CD14-positive monocyte (primary cell): ENCODE results near the gene DLEC1. TPM values are rescaled to one million over a fixed set of nuclear protein-coding genes. Genes with fewer than 3 reads are reported as not detected.
A peak's percentile ranks its signal among the peaks of the same experiment; 100 is the strongest.

Experiments used
- DNase-seq, 3 donors: peaks; one replicate each; pipeline ENCODE4 v3.0.0-alpha.2; 2011 to 2022
- H2AFZ ChIP-seq: 2 replicates; pipeline ENCODE4 v1.6.0; 2012; ENCODE audit warnings: mild to moderate bottlenecking, low read depth, low read length, inconsistent platforms; ENCODE audit not compliant: insufficient read depth, poor library complexity, severe bottlenecking
- H3K27ac ChIP-seq, 2 donors: 1 replicate in 1 of 2; 2 replicates in 1 of 2; pipeline ENCODE4 v1.5.1; 2012 to 2013; ENCODE audit warnings: low read length in 2 of 2, control low read depth in 1 of 2, inconsistent platforms in 1 of 2, low read depth in 1 of 2, mild to moderate bottlenecking in 1 of 2
- H3K27me3 ChIP-seq, 2 donors: one replicate each; pipeline versions ENCODE4 v1.6.0 to v1.6.1; 2011 to 2013; ENCODE audit warnings: low read length in 2 of 2; ENCODE audit not compliant: control insufficient read depth in 2 of 2, insufficient read depth in 2 of 2
- H3K36me3 ChIP-seq, 2 donors: replicated peaks in 1 of 2; 1 replicate in 1 of 2; 2 replicates in 1 of 2; pipeline versions ENCODE4 v1.5.1 to v1.6.1; 2012 to 2013; ENCODE audit warnings: low read length in 2 of 2, control low read depth in 1 of 2, inconsistent platforms in 1 of 2, mild to moderate bottlenecking in 1 of 2; ENCODE audit not compliant: insufficient read depth in 2 of 2, control insufficient read depth in 1 of 2
- H3K4me1 ChIP-seq, 2 donors: 1 replicate in 1 of 2; 2 replicates in 1 of 2; pipeline versions ENCODE4 v1.5.1 to v1.6.1; 2012 to 2013; ENCODE audit warnings: low read length in 2 of 2, control low read depth in 1 of 2, inconsistent platforms in 1 of 2, mild to moderate bottlenecking in 1 of 2, moderate library complexity in 1 of 2; ENCODE audit not compliant: insufficient read depth in 2 of 2, control insufficient read depth in 1 of 2
- H3K4me2 ChIP-seq: replicated peaks from 2 replicates; pipeline ENCODE3; 2012; ENCODE audit warnings: low read length, moderate library complexity, mild to moderate bottlenecking; ENCODE audit not compliant: poor library complexity, severe bottlenecking; ENCODE audit errors: extremely low read depth
- H3K4me3 ChIP-seq, 3 experiments: fragments of 200-600 bp in 1 of 3; sonication (generic) in 1 of 3; replicated peaks in 1 of 3; 1 replicate in 2 of 3; 2 replicates in 1 of 3; pipeline ENCODE4 v1.5.1; 2011 to 2013; ENCODE audit warnings: low read length in 3 of 3, mild to moderate bottlenecking in 3 of 3, control low read depth in 2 of 3, low read depth in 2 of 3, inconsistent platforms in 1 of 3, moderate library complexity in 1 of 3
- H3K79me2 ChIP-seq: 2 replicates; pipeline ENCODE4 v1.6.0; 2012; ENCODE audit warnings: mild to moderate bottlenecking, control low read depth, inconsistent platforms, low read length, moderate library complexity; ENCODE audit not compliant: insufficient read depth
- H3K9ac ChIP-seq: 2 replicates; pipeline ENCODE4 v1.6.0; 2017; ENCODE audit warnings: low read length, mild to moderate bottlenecking; ENCODE audit not compliant: insufficient read depth, poor library complexity, severe bottlenecking
- H3K9me3 ChIP-seq, 2 donors: replicated peaks in 1 of 2; 1 replicate in 1 of 2; 2 replicates in 1 of 2; pipeline versions ENCODE4 v1.5.1 to v1.6.1; 2012 to 2013; ENCODE audit warnings: low read length in 2 of 2, control low read depth in 1 of 2; ENCODE audit not compliant: control insufficient read depth in 1 of 2, insufficient read depth in 1 of 2
- H4K20me1 ChIP-seq: 2 replicates; pipeline ENCODE4 v1.6.0; 2012; ENCODE audit warnings: mild to moderate bottlenecking, low read length, control low read depth, moderate library complexity; ENCODE audit not compliant: insufficient read depth
- H3K27ac Mint-ChIP-seq, 7 donors: one replicate each; pipeline ENCODE4 v1.8.0; 2020; ENCODE audit warnings: mild to moderate bottlenecking in 7 of 7, mixed read lengths in 7 of 7, moderate library complexity in 6 of 7, inconsistent platforms in 2 of 7
- H3K27me3 Mint-ChIP-seq, 3 donors: one replicate each; pipeline ENCODE4 v1.8.0; 2021 to 2022; ENCODE audit warnings: low read depth in 3 of 3, mild to moderate bottlenecking in 3 of 3, mixed read lengths in 3 of 3, moderate library complexity in 3 of 3, inconsistent platforms in 1 of 3
- H3K36me3 Mint-ChIP-seq, 2 donors: one replicate each; pipeline ENCODE4 v1.8.0; 2020; ENCODE audit warnings: mixed read lengths in 2 of 2, inconsistent platforms in 1 of 2, mild to moderate bottlenecking in 1 of 2
- H3K4me1 Mint-ChIP-seq: one replicate; pipeline ENCODE4 v1.8.0; 2020; ENCODE audit warnings: mild to moderate bottlenecking, mixed read lengths
- H3K4me3 Mint-ChIP-seq, 2 donors: one replicate each; pipeline ENCODE4 v1.8.0; 2020; ENCODE audit warnings: mild to moderate bottlenecking in 2 of 2, mixed read lengths in 2 of 2, moderate library complexity in 1 of 2
- H3K9me3 Mint-ChIP-seq, 7 donors: one replicate each; pipeline ENCODE4 v1.8.0; 2020 to 2022; ENCODE audit warnings: mixed read lengths in 7 of 7, mild to moderate bottlenecking in 6 of 7, moderate library complexity in 6 of 7, inconsistent platforms in 2 of 7
- CTCF ChIP-seq: fragments of 200-600 bp; IDR thresholded peaks from one replicate; pipeline ENCODE4 v1.8.0; 2022; ENCODE audit warnings: antibody characterized with exemption, mild to moderate bottlenecking
- WGBS: methylation state at CpG from one replicate; pipeline ENCODE4 v1.1.5; 2013; ENCODE audit warnings: missing lambda C conversion rate; ENCODE audit not compliant: insufficient coverage; 5-methylcytosine and 5-hydroxymethylcytosine counted together
- intact Hi-C, 2 donors: fragments of 100-400 bp; cut with micrococcal nuclease; formaldehyde crosslinking; loops; one replicate each; pipeline versions ENCODE4 v1.15.0 to v1.15.1; 2023
- polyA plus RNA-seq, 3 donors: library from polyadenylated mRNA; depleted of rRNA in 1 of 3; unstranded in 2 of 3; stranded (reverse) in 1 of 3; fragments of 300-500 nt in 2 of 3; fragments of >200 nt in 1 of 3; fragmentation: Illumina TruSeq in 2 of 3; gene quantifications; 1 replicate in 2 of 3; 2 replicates in 1 of 3; pipeline ENCODE4 v1.2.3, GENCODE V29; 2012 to 2021

Gene DLEC1
- polyA plus RNA-seq, 3 donors: 0.11 to 0.81 (median 0.14) TPM

DNA sequence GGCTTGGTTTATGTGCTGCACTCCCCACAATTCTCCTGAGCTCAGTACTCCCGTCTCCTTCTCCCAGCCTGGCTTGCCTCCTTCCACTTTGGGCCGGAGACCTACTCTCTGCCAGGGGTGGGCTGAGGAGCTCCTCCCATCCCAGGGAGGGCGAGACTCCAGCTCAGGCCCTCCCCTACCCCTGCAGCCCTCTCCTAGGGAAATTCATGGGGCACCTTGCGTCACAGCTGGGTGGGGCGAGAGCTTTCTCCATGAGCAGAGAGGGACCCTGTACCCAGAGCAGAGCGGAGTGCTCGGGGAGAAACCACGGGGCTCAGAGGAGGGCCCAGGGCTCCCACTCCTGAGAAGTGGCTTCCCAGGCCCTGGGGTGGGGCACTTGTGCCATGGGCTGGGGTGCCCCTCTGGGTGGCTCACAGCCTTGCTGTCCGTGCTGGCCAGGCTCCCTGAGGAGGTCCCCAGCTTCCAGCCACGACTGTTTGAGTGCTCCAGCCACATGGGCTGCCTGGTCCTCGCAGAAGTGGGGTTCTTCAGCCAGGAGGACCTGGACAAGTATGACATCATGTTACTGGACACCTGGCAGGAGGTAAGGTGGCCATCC lies 35.1 kb upstream of the DLEC1 start:
- H3K4me1 Mint-ChIP-seq: peaks cover 18% of the 10 kb centered on the region
- no peak overlapping the region for H3K4me3 Mint-ChIP-seq
- WGBS: 80% methylated on average over 7 of the region's 11 CpGs
- H3K9ac ChIP-seq: no peak overlapping the region
- H3K27me3 ChIP-seq: no peaks in the 10 kb centered on the region
- no peak for TF ChIP-seq CTCF
- no peak overlapping the region for H2AFZ ChIP-seq
- H3K4me2 ChIP-seq: no peak overlapping the region
- H3K27ac ChIP-seq: peak overlapping the region in 1 of 2 donors; percentile 49
- peak overlapping the region in 3 of 7 donors; percentile 19 to 82 (median 53) for H3K27ac Mint-ChIP-seq
- H4K20me1 ChIP-seq: no peaks in the 10 kb centered on the region
- H3K79me2 ChIP-seq: no peaks in the 10 kb centered on the region
- no peaks in the 10 kb centered on the region for H3K9me3 Mint-ChIP-seq
- H3K4me3 ChIP-seq: no peak overlapping the region
- peaks cover 66 to 88% of the 10 kb centered on the region in 2 donors for H3K36me3 Mint-ChIP-seq
- no peaks in the 10 kb centered on the region for H3K9me3 ChIP-seq
- DNase-seq: no peak
- intact Hi-C loops: loop anchor here (2.0 to 5.0 kb wide), 2 partner anchors 29 to 37 kb away; no protein-coding TSS in a partner anchor
- H3K36me3 ChIP-seq: peaks cover 70 to 95% of the 10 kb centered on the region in 2 donors
- peaks cover 4 to 16% of the 10 kb centered on the region in 2 donors for H3K4me1 ChIP-seq
- peaks cover 0 to 4% (median 2%) of the 10 kb centered on the region in 3 donors for H3K27me3 Mint-ChIP-seq

GRCh38 chr3:38004415-38005075 lies 34.5 kb upstream of the DLEC1 start:
- peak; percentile 47 for TF ChIP-seq CTCF
- Histone ChIP-seq H3K9ac (no peak overlapping the region), H2AFZ (no peak overlapping the region), H3K79me2 (no peaks in the 10 kb centered on the region), H3K9me3 (no peaks in the 10 kb centered on the region), H3K27ac (peak overlapping the region in 1 of 2 donors; percentile 49), H4K20me1 (no peaks in the 10 kb centered on the region), H3K36me3 (peaks cover 70 to 93% of the 10 kb centered on the region in 2 donors), H3K4me1 (peaks cover 0 to 12% of the 10 kb centered on the region in 2 donors), H3K4me3 (no peak overlapping the region), H3K27me3 (no peaks in the 10 kb centered on the region), H3K4me2 (no peak overlapping the region)
- Mint-ChIP-seq H3K27me3 (peaks cover 0 to 4% (median 2%) of the 10 kb centered on the region in 3 donors), H3K4me3 (no peak overlapping the region), H3K27ac (peak overlapping the region in 4 of 7 donors; percentile 19 to 82 (median 44)), H3K36me3 (peaks cover 63 to 87% of the 10 kb centered on the region in 2 donors), H3K9me3 (no peaks in the 10 kb centered on the region), H3K4me1 (peaks cover 15% of the 10 kb centered on the region)
- intact Hi-C loops: loop anchor here in 1 of 2 donors (5.0 kb wide), 1 partner anchor 37 kb away; no protein-coding TSS in a partner anchor
- peak; percentile 32 to 43 (median 40) for DNase-seq
- WGBS: 95% methylated on average over 14 of the region's 14 CpGs
